AG09309 (cell line): ENCODE data around the gene POLE.

ENCODE experiments used
- DNase-seq: peaks from one replicate; pipeline ENCODE4 v3.0.0-alpha.2; 2010; ENCODE audit warnings: low read depth
- H3K4me3 ChIP-seq: 2 replicates; pipeline ENCODE4 v1.5.1; 2011; ENCODE audit warnings: mild to moderate bottlenecking, low read depth, low read length, moderate library complexity; ENCODE audit not compliant: control insufficient read depth
- TF ChIP-seq, protein P1 (sequence below): IDR thresholded peaks from 2 replicates; pipeline ENCODE4 v1.5.1; 2011; ENCODE audit warnings: mild to moderate bottlenecking, low read depth, low read length, inconsistent platforms; ENCODE audit not compliant: insufficient read depth, control insufficient read depth; ENCODE audit errors: missing control alignments

The POLE gene

DNA sequence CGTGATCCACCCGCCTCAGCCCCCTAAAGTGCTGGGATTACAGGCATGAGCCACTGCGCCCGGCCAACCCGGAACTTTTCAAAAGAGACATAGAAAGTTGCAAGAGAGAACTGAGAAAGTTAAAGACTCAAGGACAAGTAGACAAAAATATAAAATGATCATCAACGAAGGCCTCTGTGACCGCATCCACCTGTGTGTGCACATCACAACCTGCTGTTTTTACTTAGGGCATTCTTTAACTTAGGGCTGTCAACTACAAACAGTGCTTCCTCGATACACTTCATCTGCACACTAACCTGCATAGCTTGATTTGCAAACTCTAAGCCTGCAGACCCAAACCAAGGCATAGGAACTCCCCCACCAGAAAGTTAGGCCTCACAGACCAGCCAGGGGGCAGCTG, 53.7 kb downstream of the POLE start:
- DNase-seq, result no peak
- TF ChIP-seq, protein P1, sequence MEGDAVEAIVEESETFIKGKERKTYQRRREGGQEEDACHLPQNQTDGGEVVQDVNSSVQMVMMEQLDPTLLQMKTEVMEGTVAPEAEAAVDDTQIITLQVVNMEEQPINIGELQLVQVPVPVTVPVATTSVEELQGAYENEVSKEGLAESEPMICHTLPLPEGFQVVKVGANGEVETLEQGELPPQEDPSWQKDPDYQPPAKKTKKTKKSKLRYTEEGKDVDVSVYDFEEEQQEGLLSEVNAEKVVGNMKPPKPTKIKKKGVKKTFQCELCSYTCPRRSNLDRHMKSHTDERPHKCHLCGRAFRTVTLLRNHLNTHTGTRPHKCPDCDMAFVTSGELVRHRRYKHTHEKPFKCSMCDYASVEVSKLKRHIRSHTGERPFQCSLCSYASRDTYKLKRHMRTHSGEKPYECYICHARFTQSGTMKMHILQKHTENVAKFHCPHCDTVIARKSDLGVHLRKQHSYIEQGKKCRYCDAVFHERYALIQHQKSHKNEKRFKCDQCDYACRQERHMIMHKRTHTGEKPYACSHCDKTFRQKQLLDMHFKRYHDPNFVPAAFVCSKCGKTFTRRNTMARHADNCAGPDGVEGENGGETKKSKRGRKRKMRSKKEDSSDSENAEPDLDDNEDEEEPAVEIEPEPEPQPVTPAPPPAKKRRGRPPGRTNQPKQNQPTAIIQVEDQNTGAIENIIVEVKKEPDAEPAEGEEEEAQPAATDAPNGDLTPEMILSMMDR, result no peak
- H3K4me3 ChIP-seq, result no peak overlapping the region

DNA sequence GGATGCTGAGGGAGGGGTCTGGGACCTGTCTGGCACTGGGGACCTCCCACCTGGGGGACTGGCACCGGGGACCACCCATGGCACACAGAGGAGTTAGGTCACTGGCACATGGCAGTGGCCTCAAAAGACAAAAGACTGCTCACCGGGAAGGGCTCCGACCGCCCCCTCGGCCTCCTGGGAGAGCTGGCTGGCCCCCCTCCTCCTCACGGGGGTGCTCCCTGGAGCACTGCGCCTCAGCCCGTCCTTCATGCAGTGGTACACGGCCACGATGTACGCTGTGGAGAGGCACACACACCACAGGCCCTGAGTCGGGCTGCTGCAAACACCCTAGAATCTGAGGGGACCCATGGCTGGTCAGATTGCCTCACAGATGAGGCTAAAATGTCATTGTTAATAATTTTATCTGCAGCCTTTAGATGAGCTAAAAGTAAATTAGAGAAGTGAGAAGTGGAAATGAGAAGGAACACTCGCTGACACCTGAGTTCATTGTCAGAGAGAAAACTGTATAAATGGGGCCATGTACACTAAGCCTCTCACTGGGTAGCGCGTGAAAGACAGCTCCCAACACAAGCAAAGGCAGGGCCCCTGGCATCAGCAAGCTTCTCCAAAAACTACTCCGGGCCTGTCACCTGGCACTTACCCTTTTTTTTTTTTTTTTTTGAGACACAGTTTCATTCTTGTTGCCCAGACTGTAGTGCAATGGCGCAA, 54.5 kb downstream of the POLE start:
- no peak for DNase-seq
- TF ChIP-seq, protein P1, result no peak

DNA sequence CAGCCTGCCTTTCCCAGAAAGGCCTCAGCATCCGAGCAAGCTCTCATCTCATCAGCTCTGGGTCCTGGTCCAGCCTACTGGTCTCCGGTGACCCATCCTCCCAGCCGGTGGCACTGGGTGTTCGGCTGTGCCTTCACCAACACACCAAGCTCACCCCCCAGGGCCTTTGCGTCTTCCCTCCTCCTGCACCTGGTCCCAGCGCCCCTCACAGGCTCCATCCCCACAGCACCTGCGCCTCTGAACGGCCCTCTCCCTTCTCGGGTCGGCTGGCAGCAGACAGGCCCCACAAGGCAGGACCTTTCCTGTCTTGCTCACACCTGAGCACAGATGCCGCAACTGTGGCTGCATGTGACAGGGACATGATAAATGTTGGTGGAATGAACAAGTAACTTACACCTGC, 55.5 kb downstream of the POLE start:
- no peak overlapping the region for H3K4me3 ChIP-seq
- no peak for DNase-seq
- TF ChIP-seq, protein P1, result no peak

More for the DNA sequence above, 54.5 kb downstream of the POLE start:
- no peak overlapping the region for H3K4me3 ChIP-seq

DNA sequence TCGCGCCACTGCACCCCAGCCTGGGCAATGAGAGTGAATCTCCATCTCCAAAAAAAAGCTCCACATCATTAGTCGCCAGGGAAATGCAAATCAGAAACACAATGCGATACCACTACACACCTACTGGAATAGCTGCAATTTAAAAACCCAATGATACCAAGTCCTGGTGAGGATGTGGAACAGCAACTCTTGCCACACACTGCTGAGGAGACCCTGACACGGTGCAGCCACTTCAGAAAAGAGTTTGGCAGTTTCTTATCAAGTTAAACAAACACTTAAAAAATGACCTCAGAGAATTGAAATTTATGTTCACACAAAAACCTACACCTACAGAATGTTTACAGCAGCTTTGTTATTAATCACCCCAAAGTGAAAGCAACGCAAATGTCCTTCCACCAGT, 56.5 kb downstream of the POLE start:
- TF ChIP-seq, protein P1, result no peak
- DNase-seq, result no peak
- H3K4me3 ChIP-seq, result no peak overlapping the region

DNA sequence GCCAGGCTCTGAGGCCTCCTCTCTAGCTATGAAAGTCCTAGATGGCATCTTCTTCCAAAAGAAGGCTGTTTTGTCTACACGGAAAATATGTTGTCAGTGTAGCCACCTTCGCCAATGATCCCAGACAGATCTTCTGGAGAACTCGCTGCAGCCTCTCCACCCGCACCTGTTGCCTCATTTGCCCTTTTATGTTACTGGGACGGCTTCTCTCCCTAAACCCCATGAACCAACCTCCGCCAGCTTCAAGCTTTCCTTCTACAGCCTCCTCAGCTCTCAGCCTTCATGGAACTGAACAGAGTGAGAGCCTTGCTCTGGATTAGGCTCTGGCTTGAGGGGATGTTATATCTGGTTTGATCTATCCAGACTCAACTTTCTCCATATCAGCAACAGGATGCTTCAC, 57.8 kb downstream of the POLE start:
- TF ChIP-seq, protein P1, result no peak
- no peak for DNase-seq
- no peak overlapping the region for H3K4me3 ChIP-seq

DNA sequence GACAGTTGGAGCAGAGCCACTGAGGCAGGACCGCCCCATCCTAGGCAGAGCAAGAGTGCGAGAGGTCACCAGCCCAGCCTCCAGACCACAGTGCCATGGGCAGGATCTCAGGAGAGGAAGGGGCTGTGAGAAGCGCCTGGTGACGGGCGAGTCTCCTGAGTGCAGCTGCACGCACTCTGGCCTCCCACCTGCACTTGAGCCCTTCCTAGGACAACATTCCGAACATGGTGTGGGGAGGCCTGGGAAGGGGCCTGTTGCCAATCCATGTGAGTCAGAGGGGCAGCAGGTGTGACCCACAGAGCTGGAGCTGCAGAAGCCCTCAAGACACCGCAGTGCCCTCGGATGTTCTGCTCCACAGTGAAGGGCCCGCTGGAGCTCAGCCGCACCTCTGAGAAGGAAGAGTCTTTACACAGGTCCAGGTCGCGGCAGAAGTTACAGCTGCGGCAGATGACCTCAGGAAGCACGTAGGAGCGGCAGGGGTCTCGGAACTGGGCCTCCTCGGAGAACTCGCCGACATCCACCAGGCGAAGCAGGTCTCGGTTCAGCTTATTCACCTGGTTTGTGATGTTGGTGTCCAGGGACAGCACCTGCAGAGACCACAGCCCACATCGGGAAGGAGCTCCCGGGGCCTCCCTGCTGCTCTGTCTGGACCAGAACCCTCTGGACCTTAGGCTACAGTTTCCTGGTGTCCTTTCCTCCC, 61.3 kb downstream of the POLE start:
- H3K4me3 ChIP-seq, result no peak overlapping the region
- TF ChIP-seq, protein P1, result no peak
- no peak for DNase-seq
